ENCODE results near the gene CFAP99.

DNA sequence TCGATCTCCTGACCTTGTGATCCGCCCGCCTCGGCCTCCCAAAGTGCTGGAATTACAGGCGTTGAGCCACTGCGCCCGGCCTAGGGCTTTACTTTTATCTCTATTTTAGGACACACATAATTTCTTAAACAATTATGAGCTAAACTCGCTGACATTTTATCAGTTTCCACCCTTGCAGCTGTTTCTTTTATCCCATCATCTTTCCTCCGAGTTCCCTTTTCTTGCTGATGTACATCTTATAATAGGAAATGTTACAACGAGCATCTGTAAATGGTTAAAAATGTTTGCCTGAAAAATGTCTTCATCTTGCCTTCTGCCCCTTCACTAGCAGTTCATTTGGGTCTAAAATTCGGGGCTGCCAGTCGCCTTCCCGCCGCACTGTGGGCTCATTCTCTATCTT is 41.5 kb upstream of the CFAP99 start:
- TF ChIP-seq HDAC6 (IDR thresholded peaks at IDR 0.05; ENCODE audit: low read depth, low read length) (no peak), CTCF (IDR thresholded peaks at IDR 0.05; ENCODE audit: control extremely low read depth in 1 of 3, insufficient read depth in 1 of 3, low read depth in 1 of 3, low read length in 3 of 3) (no peak), RAD21 (IDR thresholded peaks at IDR 0.05 in 1 of 2, conservative IDR thresholded peaks at IDR 0.05 in 1 of 2; ENCODE audit: low read depth in 2 of 2, low read length in 2 of 2) (no peak), GABPA (IDR thresholded peaks at IDR 0.05; ENCODE audit: borderline replicate concordance, insufficient read depth, low read length) (no peak), CREB1 (IDR thresholded peaks at IDR 0.05) (no peak)

Measured in H1 (cell line).